Spleen (tissue), 11 donors: Measurements from ENCODE around the gene CDC42EP1. TPM values are rescaled to one million over a fixed set of nuclear protein-coding genes. Genes with fewer than 3 reads are reported as not detected.
A peak's percentile ranks its signal among the peaks of the same experiment; 100 is the strongest.
"Not testable (repeated sequence)": the region's sequence is repeated elsewhere in the genome, so short reads cannot be mapped to it uniquely, and the experiment has no call there.

ENCODE experiments used
- DNase-seq: peaks from one replicate; pipeline ENCODE4 v3.0.0-alpha.2; 2020
- H3K27ac ChIP-seq, 8 donors: fragments of 200-600 bp; sonication (generic) in 7 of 8; 1 replicate in 4 of 8; 2 replicates in 4 of 8; pipeline versions ENCODE4 v1.5.0 to v1.8.0; 2016 to 2021; ENCODE audit warnings: inconsistent platforms in 4 of 8, mild to moderate bottlenecking in 4 of 8, moderate library complexity in 1 of 8
- H3K27me3 ChIP-seq, 7 donors: fragments of 200-600 bp; sonication (generic) in 6 of 7; replicated peaks in 1 of 7; 1 replicate in 4 of 7; 2 replicates in 3 of 7; pipeline versions ENCODE4 v1.5.0 to v1.8.0; 2016 to 2021; ENCODE audit warnings: inconsistent platforms in 3 of 7, mild to moderate bottlenecking in 1 of 7
- H3K36me3 ChIP-seq, 6 donors: fragments of 200-600 bp; sonication (generic) in 5 of 6; 1 replicate in 4 of 6; 2 replicates in 2 of 6; pipeline versions ENCODE4 v1.5.0 to v1.8.0; 2016 to 2021; ENCODE audit warnings: inconsistent platforms in 2 of 6
- H3K4me1 ChIP-seq, 6 donors: fragments of 200-600 bp; sonication (generic) in 5 of 6; 1 replicate in 3 of 6; 2 replicates in 3 of 6; pipeline versions ENCODE4 v1.5.0 to v1.8.0; 2016 to 2021; ENCODE audit warnings: inconsistent platforms in 3 of 6
- H3K4me3 ChIP-seq, 8 donors: fragments of 200-600 bp; sonication (generic) in 7 of 8; 1 replicate in 4 of 8; 2 replicates in 4 of 8; pipeline versions ENCODE4 v1.5.0 to v1.8.0; 2016 to 2021; ENCODE audit warnings: inconsistent platforms in 4 of 8, mild to moderate bottlenecking in 4 of 8, moderate library complexity in 2 of 8
- H3K9me3 ChIP-seq, 8 donors: fragments of 200-600 bp; sonication (generic) in 7 of 8; 1 replicate in 4 of 8; 2 replicates in 4 of 8; pipeline versions ENCODE4 v1.5.0 to v1.8.0; 2016 to 2021; ENCODE audit warnings: inconsistent platforms in 4 of 8
- CTCF ChIP-seq, 11 experiments: fragments of 200-600 bp in 7 of 11; fragments of 450-650 bp in 4 of 11; sonication (generic) in 4 of 11; IDR thresholded peaks in 8 of 11; conservative IDR thresholded peaks in 3 of 11; 1 replicate in 7 of 11; 2 replicates in 4 of 11; pipeline versions ENCODE4 v1.4.0 to v1.8.0; 2016 to 2021; ENCODE audit warnings: antibody characterized with exemption in 11 of 11, inconsistent platforms in 4 of 11, mild to moderate bottlenecking in 1 of 11
- POLR2A ChIP-seq, 3 donors: fragments of 450-650 bp; IDR thresholded peaks; one replicate each; pipeline ENCODE4 v1.5.1; 2017; ENCODE audit warnings: antibody characterized with exemption in 3 of 3, mild to moderate bottlenecking in 1 of 3
- POLR2AphosphoS5 ChIP-seq, 3 donors: sonication (generic); formaldehyde crosslinking; IDR thresholded peaks; one replicate each; pipeline ENCODE4 v1.5.1; 2017; ENCODE audit warnings: antibody characterized with exemption in 3 of 3
- WGBS, 5 donors: extraction: QIAGEN DNeasy Blood & Tissue Kit in 3 of 5; methylation state at CpG; one replicate each; pipeline versions ENCODE4 v1.1.5 to v1.1.7; 2013 to 2018; 5-methylcytosine and 5-hydroxymethylcytosine counted together
- intact Hi-C: fragments of 100-400 bp; cut with DNase I; formaldehyde crosslinking; loops from one replicate; pipeline ENCODE4 v1.15.0; 2023; ENCODE audit warnings: low total_unique reads
- polyA plus RNA-seq, 3 donors: library from polyadenylated mRNA; stranded (reverse); fragments of 200-250 nt; gene quantifications; one replicate each; pipeline ENCODE4 v1.2.1, GENCODE V29; 2013
- total RNA-seq, 7 donors: library from RNA; depleted of rRNA in 3 of 7; stranded (reverse); fragments of >200 nt in 3 of 7; fragmentation: NEBNext Ultra II Directional in 4 of 7; extraction: Animal tissue kit (Norgen Biotek cat#: 25700) in 4 of 7; gene quantifications; one replicate each; pipeline versions ENCODE4 v1.1.0 to v1.2.1, GENCODE V29; 2016 to 2021
- donor health status: healthy with polysubstance abuse.
- donor health status: DM: no; HTN: no; CAD: no; lungs with moderate emphysema.
- donor health status: DM: no; HTN: no; CAD: no.
- donor health status: Bipolar disorder and iron deficiency.
- donor health status: healthy.
- donor health status: DM: no; HTN: no; CAD: no.
- donor health status: DM: yes; HTN: yes; CAD: no.

The CDC42EP1 gene
- total and polyA plus RNA-seq, 10 donors = 4.6 to 35.7 (median 20.1) TPM

GRCh38 chr22:37601540-37602442 lies 41.5 kb downstream of the CDC42EP1 start:
- H3K27me3 ChIP-seq = peaks cover 0 to 10% (median 0%) of the 10 kb centered on the region in 7 donors
- H3K27ac ChIP-seq = no peak overlapping the region
- H3K36me3 ChIP-seq = no peaks in the 10 kb centered on the region
- H3K9me3 ChIP-seq = no peaks in the 10 kb centered on the region
- H3K4me1 ChIP-seq = peaks cover under 1 to 38% (median 10%) of the 10 kb centered on the region in 6 donors
- DNase-seq = no peak
- no peak overlapping the region for H3K4me3 ChIP-seq
- 60 to 70% (median 63%) methylated on average over 14 of the region's 14 CpGs for WGBS, 5 donors
- TF ChIP-seq POLR2A (IDR thresholded peaks at IDR 0.05) = no peak
- no peak for TF ChIP-seq CTCF (IDR thresholded peaks at IDR 0.05 in 8 of 11, conservative IDR thresholded peaks at IDR 0.05 in 3 of 11)
- no peak for TF ChIP-seq POLR2AphosphoS5 (IDR thresholded peaks at IDR 0.05)
- intact Hi-C loops = no loop called here

GRCh38 chr22:37602546-37603277 lies 42.4 kb downstream of the CDC42EP1 start:
- intact Hi-C loops, H3K9me3 ChIP-seq, H3K27me3 ChIP-seq, H3K36me3 ChIP-seq, H3K4me3 ChIP-seq, DNase-seq, H3K27ac ChIP-seq: not testable (repeated sequence)
- peaks cover 8 to 47% (median 18%) of the 10 kb centered on the region in 6 donors for H3K4me1 ChIP-seq
- 81 to 92% (median 87%) methylated on average over 5 of the region's 5 CpGs for WGBS, 5 donors

- no peaks in the 10 kb centered on the region for H3K36me3 ChIP-seq
- 87 to 93% (median 92%) methylated on average over 6 of the region's 6 CpGs for WGBS, 5 donors
- DNase-seq = no peak
- TF ChIP-seq CTCF (IDR thresholded peaks at IDR 0.05 in 8 of 11, conservative IDR thresholded peaks at IDR 0.05 in 3 of 11) = no peak
- no peak overlapping the region for H3K27ac ChIP-seq
- H3K4me1 ChIP-seq = peaks cover 8 to 48% (median 23%) of the 10 kb centered on the region in 6 donors
- no peak overlapping the region for H3K4me3 ChIP-seq
- H3K27me3 ChIP-seq = peaks cover 0 to 10% (median 0%) of the 10 kb centered on the region in 7 donors
- no peaks in the 10 kb centered on the region for H3K9me3 ChIP-seq
- intact Hi-C loops = no loop called here
Measured at GRCh38 chr22:37604074-37604473, 43.8 kb downstream of the CDC42EP1 start.

- Histone ChIP-seq H3K27me3 (peaks cover 0 to 10% (median 0%) of the 10 kb centered on the region in 7 donors), H3K9me3 (no peaks in the 10 kb centered on the region), H3K4me3 (no peak overlapping the region), H3K36me3 (no peaks in the 10 kb centered on the region), H3K27ac (peak overlapping the region in 2 of 8 donors; percentile 34 to 50), H3K4me1 (peaks cover 13 to 50% (median 28%) of the 10 kb centered on the region in 6 donors)
- WGBS, 5 donors = 21 to 35% (median 28%) methylated on average over 5 of the region's 5 CpGs
- no peak for TF ChIP-seq POLR2A (IDR thresholded peaks at IDR 0.05)
- TF ChIP-seq CTCF (IDR thresholded peaks at IDR 0.05 in 8 of 11, conservative IDR thresholded peaks at IDR 0.05 in 3 of 11) = no peak
- TF ChIP-seq POLR2AphosphoS5 (IDR thresholded peaks at IDR 0.05) = no peak
- peak; percentile 85 for DNase-seq
- intact Hi-C loops = no loop called here
Measured at GRCh38 chr22:37604875-37605274, 44.6 kb downstream of the CDC42EP1 start.
